CD4-positive, alpha-beta T cell treated with Interleukin-15 for 1 hour (primary cell): ENCODE results near the gene IRAK1.
A peak's percentile ranks its signal among the peaks of the same experiment; 100 is the strongest.

Experiments
- DNase-seq: peaks from one replicate; pipeline ENCODE4 v3.0.0-alpha.2; 2020

IRAK1 gene

DNA sequence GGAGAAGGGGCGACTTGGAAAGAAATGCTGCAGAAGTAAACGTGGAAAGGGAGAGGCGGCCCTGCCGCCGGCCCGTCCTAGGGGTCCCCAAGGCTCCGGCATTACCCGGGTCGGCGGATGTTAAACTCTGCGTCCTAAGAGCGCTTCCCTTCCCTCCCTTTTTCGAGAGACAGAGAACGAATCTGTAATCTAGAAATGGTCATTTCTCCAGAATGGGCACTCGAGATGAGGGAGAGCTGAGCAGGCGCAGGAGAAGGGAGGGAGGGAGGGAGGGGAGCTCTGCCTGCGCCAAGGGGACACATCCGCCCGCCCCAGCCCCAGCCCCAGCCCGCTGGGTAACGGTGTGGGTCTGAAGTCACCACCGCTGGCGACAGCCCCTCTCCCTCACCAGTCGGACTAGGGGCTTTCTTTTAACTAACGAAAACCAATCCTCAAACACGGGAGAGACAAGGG is 49.8 kb downstream of the IRAK1 start:
- DNase-seq, result no peak

DNA sequence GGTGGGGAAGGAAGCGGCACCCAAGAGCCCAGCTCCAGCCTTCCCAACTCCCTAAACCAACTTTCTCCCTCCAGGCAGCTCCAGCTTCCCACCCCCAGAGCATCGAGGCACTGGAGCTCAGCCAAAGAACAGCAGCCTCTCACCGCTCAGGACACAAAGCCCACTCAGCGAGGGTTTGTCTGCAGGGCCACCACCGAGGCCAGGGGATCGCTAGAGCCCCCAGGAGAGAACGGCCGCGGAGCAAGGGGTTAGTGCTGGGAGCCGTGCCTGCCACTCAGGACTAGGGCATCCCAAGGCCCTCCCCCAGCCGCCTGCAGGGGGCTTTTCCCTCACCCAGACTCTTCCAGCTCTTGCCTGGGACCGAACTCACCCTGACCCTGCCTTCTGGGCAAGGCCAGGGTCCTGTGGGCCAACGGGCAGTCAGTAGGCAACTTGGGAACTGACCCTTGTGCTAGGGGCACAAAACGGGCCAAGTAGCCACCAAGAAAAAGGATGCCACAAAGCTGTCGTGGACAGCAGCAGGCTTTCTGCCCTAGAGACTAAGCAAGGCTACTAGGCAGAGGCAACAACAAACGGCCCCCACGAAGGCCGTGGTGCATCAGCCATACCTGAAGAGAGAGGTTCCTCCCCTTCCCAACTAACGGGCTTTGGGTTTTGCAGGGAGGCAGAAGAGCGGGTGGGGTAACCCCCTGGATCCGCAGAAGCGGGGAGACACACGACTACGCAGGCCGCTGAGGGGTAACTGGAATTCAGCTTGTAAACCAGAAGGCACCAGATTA is 50.4 kb downstream of the IRAK1 start:
- DNase-seq, result no peak

DNA sequence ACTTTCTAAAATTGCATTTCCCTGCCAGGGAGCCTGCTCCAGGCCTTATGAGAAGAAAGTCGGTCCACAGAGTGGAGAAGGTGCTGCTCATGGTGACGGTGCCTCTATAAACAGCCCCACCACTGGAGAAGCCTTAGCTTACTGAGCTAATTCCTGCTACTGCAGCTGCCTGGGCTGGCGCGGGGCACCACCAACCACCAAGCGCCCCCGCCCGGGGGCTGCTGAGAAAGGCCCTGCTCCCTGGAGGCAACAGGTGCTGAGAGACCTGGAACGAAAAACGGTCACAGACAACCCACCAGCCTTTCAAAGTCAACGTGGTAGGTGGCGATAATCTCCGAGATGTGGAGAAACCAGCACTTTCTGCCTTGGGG is 51.0 kb downstream of the IRAK1 start:
- DNase-seq, result peak; percentile 45

- no peak for DNase-seq
Measured at GRCh38 chrX:153968255-153968654, 51.4 kb downstream of the IRAK1 start.

- DNase-seq, result no peak
Measured at GRCh38 chrX:153967536-153968224, 52.0 kb downstream of the IRAK1 start.

DNA sequence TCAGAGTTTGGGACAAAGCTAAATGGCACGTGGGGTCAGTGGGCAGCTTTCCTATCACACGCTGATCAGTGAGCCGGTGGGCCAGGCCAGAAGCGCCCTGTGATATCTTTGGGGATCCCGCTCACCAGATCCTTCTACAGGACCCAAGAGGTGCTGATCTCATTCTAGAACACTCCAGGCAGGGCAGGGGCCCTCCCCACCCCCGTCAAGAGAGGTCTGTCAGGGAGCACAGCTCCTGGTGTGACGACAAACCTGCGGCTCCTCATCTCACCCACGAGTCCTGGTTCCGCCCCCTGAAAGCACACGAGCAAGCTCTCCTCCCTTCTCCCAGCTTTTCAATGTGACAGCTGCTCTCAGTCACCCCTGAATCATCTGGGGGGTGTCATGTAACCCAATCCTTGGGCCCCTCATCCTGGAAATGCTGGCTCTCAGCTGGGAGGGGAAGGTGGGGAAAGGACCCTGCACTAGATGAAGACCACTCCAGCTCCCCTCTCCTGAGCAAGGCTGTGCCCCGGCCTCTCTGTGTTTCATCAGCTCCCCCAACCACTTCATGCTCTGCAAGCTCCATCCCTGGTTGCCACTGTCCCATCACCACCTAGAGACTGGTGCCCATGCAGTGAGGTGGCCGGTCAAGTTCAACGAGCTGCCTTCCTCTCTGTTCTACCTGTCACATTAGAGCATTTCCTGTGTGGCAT is 52.7 kb downstream of the IRAK1 start:
- peak; percentile 38 for DNase-seq

- DNase-seq, result no peak
Measured at GRCh38 chrX:153966283-153966688, 53.4 kb downstream of the IRAK1 start.

DNA sequence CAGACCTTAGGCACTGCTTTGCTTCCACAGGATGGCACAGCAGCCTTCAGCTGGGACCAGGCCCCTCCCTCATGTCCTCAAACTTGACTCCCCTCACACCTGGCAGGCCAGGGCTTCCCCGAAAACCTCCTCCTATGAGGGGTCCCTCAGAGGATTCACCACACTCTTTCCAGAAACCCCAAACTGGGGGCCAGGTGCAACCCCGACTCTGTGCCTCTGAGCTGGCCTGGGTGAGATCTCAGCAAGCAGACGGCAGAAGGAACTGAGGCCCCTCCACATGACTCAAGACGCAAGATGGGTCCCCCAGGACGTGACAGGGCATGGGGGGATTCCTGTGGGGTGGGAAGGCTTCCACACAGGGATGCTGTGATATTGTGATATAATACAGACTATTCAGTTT is 54.3 kb downstream of the IRAK1 start:
- DNase-seq, result no peak

GRCh38 chrX:153964105-153964504 is 55.6 kb downstream of the IRAK1 start:
- DNase-seq, result no peak

DNA sequence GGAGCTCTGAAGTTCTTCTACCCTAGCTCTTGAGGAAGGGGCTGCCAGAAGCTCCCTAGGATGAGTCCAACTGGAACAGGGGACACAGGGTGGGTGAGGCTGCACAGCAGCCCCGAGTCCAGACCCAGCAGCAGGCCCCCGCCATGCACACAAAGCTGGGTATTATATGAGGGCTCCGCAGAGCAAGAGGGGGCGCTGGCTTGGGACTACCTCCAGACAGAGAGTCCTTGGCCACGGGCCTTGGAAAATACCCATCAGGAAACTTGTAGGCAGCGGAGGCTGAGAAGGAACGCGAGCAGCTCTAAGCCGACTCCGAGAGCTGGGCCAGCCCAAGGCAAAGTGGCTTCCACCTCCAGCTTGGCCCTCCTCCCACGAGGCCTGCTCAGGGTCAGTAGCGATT is 56.2 kb downstream of the IRAK1 start:
- no peak for DNase-seq

DNA sequence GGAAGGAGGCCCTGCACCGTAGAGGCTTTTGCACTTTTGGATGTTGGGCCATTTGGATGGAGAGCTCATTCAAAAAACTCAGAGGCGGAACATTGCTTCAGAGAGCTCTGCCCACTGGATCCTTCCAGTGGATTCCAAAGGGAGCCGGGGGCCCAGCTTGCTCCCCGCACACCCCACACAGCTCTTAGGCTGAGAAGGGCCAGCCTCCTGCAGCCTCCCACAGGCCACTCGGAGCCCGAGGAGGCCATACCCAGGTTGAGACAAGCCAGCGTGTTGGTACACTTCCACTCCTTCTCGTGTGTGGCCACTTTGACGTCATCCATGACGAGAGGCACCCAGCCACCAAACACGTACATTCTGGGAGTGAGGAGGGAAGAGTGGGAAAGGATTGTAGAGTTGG is 58.4 kb downstream of the IRAK1 start:
- DNase-seq, result no peak

- no peak for DNase-seq
Measured at GRCh38 chrX:153960786-153961185, 58.9 kb downstream of the IRAK1 start.
